GM21360 (cell line): ENCODE results near the gene SMIM36.
A peak's percentile ranks its signal among the peaks of the same experiment; 100 is the strongest.
"Not testable (repeated sequence)": the region's sequence is repeated elsewhere in the genome, so short reads cannot be mapped to it uniquely, and the experiment has no call there.

Source experiments
- ATAC-seq: cut with Tn5 transposase; IDR thresholded peaks from one replicate; pipeline ENCODE4 v1.9.1; 2021; ENCODE audit warnings: mild to moderate bottlenecking, moderate library complexity; ENCODE audit not compliant: unreplicated experiment

SMIM36 gene

DNA sequence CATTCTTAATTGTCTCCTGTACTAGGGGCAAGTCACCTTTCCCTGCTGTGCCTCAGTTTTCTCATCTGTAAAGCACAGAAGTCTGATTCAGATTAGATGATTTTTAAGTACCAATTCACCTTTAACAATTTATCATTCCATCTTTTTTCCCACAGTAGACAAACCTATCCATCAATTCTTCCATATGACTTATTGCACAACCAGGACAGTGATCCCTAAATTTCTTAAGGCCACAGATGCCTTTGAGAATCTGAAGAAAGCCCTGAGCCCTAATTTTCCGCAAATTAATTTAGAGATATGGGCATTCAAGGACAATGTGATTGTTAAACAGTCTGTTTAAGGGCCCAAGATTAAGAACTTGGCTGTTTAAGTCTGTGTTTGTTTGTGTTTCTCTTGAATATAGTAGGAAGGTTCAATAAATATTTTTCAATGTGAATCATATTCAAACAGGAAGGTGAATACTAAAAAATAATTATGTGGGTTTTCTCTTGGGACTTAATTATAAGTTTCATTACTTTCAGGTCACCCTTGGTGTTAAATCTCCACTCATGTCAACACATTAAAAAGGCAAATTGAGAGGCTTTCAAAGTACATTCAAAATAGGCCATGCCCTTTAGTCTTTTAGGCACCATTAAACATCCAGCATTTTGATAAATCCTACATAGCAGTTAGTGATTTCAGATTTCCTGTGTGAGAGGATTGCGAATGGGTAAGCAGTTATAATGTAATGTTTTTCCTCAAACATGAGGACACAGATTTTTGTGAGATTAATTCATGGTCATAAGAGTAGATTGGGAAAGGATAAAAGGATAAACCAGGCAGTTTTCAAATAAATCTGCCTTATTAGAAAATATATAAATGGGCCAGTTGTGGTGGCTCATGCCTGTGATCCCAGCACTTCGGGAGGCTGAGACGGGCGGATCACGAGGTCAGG is 54.7 kb downstream of the SMIM36 start:
- no peak for ATAC-seq

GRCh38 chr17:55454906-55455474 is 56.3 kb downstream of the SMIM36 start:
- ATAC-seq: no peak

- ATAC-seq: no peak
Observed at GRCh38 chr17:55453839-55454557, 57.3 kb downstream of the SMIM36 start.

GRCh38 chr17:55452139-55452790 is 59.0 kb downstream of the SMIM36 start:
- no peak for ATAC-seq

GRCh38 chr17:55451758-55452138 is 59.5 kb downstream of the SMIM36 start:
- ATAC-seq: no peak

- ATAC-seq: no peak
Observed at GRCh38 chr17:55451203-55451641, 60.0 kb downstream of the SMIM36 start.

DNA sequence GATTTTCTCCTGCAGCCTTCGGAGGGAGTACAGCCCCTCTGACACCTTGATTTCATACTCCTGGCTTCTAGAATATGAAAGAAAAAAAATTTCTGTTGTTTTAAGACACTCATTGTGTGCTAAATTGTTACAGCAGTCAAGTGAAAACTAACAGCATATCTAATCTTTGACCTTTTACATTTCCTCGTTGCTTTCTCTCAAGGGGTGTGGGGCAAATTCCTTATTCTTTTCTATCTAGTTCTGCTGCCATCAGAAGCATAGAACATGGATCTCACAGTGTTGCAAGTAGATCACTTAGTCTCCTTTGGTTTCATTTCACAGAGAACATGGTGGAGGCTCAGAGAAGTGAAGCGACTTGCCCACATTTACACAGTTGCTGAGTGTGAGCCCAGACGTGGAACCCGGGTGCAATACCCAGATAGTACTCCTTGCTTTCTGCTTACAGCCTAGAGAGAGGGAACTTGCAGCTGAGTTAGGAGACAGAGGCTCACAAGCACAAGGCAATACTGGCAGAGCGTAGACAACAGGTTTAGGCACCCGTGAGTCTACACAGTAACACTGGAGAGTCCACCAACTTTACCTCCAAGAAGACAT is 60.9 kb downstream of the SMIM36 start:
- ATAC-seq: no peak

DNA sequence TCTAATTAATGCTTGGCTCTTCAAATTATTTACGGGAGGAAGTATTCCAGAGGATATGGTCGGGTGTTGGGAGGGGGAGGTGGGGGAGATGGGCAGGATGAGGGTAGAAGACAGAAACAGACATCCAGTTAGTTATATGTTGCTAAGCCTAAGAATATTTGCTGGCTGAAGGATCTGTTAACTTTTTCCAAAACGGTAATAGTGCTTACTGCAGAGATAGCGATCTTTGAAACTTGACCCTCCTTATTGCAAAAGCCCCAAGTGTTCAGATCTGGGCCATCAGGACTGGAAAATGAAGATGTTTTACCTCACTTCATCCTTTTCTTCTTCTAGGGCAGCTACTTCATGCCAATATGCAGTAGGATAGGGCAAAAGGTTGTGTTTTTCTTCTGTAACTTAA is 62.6 kb downstream of the SMIM36 start:
- no peak for ATAC-seq

DNA sequence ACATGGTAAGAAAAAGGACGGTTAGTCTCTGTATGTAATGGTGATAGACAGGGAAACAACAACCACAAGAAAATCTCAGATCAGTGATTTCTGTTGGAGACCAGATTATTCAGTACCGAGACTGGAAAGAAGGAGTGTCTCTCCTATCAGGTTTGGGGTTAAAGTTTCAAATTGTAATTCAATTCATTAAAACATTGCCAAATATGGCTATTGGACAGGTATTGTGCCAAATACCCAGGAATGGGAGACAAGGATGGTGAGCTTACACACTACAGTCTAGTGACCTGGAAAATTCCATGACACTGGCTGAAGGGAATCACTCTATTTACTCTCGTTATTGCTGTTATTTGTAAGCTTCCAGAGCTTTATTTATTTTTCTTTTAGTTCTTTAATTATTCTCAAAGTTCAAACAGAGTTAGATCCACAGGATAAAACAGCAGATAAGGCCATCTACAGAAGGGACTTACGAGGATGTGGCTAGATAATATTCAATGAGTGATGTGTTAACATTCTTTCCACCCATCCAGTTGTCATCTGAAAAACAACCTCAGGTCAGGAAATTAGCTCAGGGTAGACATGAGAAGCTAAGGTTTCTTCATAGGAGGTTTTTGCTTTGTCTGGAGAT is 64.6 kb downstream of the SMIM36 start:
- ATAC-seq: no peak

GRCh38 chr17:55446004-55446403 is 65.2 kb downstream of the SMIM36 start:
- ATAC-seq: not testable (repeated sequence)

- ATAC-seq: no peak
Observed at GRCh38 chr17:55444471-55445441, 66.5 kb downstream of the SMIM36 start.

GRCh38 chr17:55443904-55444303 is 67.3 kb downstream of the SMIM36 start:
- ATAC-seq: no peak

DNA sequence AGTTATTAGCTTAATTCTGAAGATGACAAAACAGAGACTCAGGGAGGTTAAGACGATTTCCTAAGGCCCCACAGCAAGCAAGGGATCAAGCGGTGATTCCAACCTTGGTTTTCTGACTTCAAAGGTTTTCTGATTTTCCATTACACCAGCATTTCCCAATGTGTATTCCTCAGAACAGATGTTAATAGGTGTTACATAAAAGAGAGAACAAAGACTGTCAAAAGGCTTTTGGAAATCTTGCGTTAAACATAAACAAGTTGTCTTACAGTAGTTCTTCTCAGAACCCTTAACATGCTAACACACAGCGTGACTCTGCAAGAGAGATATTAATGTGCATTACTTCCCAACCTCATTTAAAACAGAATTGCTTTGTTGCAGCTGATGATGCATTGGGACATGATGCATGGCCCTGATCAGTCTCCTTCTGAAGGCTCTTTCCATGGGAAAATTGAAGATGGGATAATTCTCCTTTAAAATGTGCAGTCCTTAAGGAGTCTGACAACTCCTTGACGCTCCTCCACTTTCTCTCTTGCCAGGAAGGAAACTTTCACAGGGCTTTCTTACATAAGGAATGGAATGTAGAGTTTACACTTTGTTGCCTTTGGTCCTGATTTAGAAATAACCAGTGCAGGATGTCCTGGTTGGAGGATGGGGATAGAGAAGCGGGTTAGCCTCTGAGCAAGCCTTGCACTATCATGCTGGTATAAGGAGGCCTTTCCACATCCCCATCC is 68.1 kb downstream of the SMIM36 start:
- no peak for ATAC-seq

DNA sequence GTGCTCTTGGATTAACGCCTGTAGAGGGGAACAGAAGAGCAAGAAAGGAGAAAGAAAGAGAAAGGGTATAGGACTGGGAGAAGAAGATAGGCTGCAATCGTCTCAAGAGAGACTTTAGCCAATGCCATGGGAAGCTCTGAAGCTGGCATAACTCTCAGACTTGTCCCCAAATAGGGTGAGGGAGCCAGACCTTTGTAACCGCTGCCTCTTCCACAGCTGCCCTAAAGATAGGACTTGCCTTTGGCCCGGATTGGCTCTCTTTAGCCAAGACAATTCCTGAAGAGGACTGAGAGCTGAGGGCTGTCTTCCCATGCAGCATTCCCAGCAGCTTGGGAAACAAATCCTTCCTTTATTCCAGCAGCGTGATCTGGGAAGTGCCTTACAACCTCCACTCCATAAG is 68.8 kb downstream of the SMIM36 start:
- no peak for ATAC-seq

DNA sequence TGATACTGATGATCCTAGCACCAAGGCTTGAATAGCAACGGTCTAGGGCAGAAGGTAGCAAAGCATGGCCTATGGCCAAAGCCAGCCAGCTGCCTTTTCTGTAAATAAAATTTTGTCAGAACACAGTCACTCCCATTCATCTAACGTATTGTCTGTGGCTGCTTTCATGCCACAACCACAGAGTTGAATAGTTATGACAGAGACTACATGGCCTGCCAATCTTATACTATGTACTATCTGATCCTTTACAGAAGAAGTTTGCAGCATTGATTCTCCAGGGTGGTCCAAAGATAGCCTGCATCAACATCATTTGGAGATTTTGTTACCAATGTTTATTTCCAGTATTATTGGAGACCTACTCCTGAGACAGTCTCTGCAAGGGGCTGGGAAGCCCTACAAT is 69.7 kb downstream of the SMIM36 start:
- no peak for ATAC-seq

DNA sequence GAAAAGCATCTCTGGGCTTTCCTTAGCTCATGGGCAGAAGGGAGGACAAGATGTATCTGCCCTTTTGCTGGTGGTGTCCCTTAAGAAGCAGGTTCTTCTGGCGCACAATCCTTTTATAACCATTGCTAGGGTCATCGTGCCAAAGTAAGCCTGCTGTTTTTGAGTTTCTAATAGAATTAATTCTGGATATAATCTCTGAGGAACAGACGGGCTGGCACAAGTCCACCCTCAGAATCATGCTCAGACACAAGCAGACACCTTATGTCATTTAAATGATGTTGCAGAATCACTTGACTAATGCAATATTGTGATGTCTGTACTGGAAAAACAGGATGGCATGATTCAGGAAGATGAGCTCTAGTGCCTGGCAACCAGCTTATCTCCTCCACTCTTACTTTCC is 70.9 kb downstream of the SMIM36 start:
- no peak for ATAC-seq

- peak; percentile 75 for ATAC-seq
Observed at GRCh38 chr17:55437159-55437605, 74.1 kb downstream of the SMIM36 start.
